GM19099 (cell line): ENCODE results near the gene PNPLA2.

ENCODE experiments used
- POLR2A ChIP-seq: IDR thresholded peaks from 3 replicates; pipeline ENCODE4 v1.6.1; 2011; ENCODE audit warnings: low read depth; ENCODE audit not compliant: insufficient read length; ENCODE audit errors: extremely low read depth

PNPLA2 gene

GRCh38 chr11:834371-835316, 15.9 kb downstream of the PNPLA2 start:
- TF ChIP-seq POLR2A, result no peak

- no peak for TF ChIP-seq POLR2A
Measured at GRCh38 chr11:836274-836673, 17.6 kb downstream of the PNPLA2 start.

GRCh38 chr11:836700-837099, 18.0 kb downstream of the PNPLA2 start:
- no peak for TF ChIP-seq POLR2A

GRCh38 chr11:837189-837989, 18.7 kb downstream of the PNPLA2 start:
- TF ChIP-seq POLR2A, result no peak

GRCh38 chr11:837990-838307, 19.2 kb downstream of the PNPLA2 start:
- no peak for TF ChIP-seq POLR2A

- no peak for TF ChIP-seq POLR2A
Measured at GRCh38 chr11:838441-839279, 19.9 kb downstream of the PNPLA2 start.

- no peak for TF ChIP-seq POLR2A
Measured at GRCh38 chr11:839280-839623, 20.5 kb downstream of the PNPLA2 start.

GRCh38 chr11:839875-840617, 21.3 kb downstream of the PNPLA2 start:
- no peak for TF ChIP-seq POLR2A

- TF ChIP-seq POLR2A, result no peak
Measured at GRCh38 chr11:841981-842369, 23.3 kb downstream of the PNPLA2 start.

GRCh38 chr11:842370-843002, 23.8 kb downstream of the PNPLA2 start, which contains the start of the genes POLR2L and TSPAN4:
POLR2L (minus strand) TSS chr11:842529; CDS start chr11:842508, 21 bp downstream.
TSPAN4 (plus strand) TSS chr11:842852; CDS start chr11:850305, 7,453 bp downstream.
- TF ChIP-seq POLR2A, result peak; percentile 99

GRCh38 chr11:843086-843734, 24.5 kb downstream of the PNPLA2 start:
- no peak for TF ChIP-seq POLR2A

GRCh38 chr11:843818-844692, 25.3 kb downstream of the PNPLA2 start:
- TF ChIP-seq POLR2A, result no peak

GRCh38 chr11:844693-845644, 26.3 kb downstream of the PNPLA2 start:
- TF ChIP-seq POLR2A, result no peak
